K562 (cell line): Measurements from ENCODE around the gene PRICKLE2. TPM values are rescaled to one million over a fixed set of nuclear protein-coding genes. Genes with fewer than 3 reads are reported as not detected.

Source experiments
- ATAC-seq: fragments of 200-7000 bp; cut with Tn5 transposase; 3 replicates; pipeline ENCODE4 v1.9.1; 2020; ENCODE audit warnings: moderate library complexity
- BruUV-seq: library from RNA; stranded (reverse); fragments of 400-500 nt; replicated peaks from 2 replicates; lab custom pipeline; 2021; lab: Mats Ljungman, UMichigan
- CTCF ChIA-PET: fragments of 300-600 bp; formaldehyde crosslinking; extraction: SDS; loops from one replicate; lab custom pipeline; 2021; ENCODE audit warnings: low intra/inter-chr PET ratio; lab: Yijun Ruan, JAX
- POLR2A ChIA-PET: fragments of 300-600, 350-650 bp; sonication (Branson Sonifier 250); formaldehyde crosslinking; extraction: SDS; loops from one replicate; lab custom pipeline; 2021; ENCODE audit warnings: antibody characterized with exemption, inconsistent platforms; lab: Yijun Ruan, JAX
- DNase-seq, 4 experiments: peaks; one replicate each; pipeline versions ENCODE4 v3.0.0 to v3.0.0-alpha.2; 2011 to 2018; ENCODE audit warnings: low spot score in 3 of 4, mixed read lengths in 3 of 4; ENCODE audit errors: extremely low read depth in 1 of 4
- FAIRE-seq: peaks from 2 replicates; lab custom pipeline; 2011; peaks lifted over from hg19 to GRCh38; lab: Jason Lieb, UNC
- H2AFZ ChIP-seq: 2 replicates; pipeline ENCODE4 v1.6.0; 2011; ENCODE audit warnings: low read depth, low read length, control low read depth, inconsistent platforms
- H3K27ac ChIP-seq: fragments of 200-600 bp; 3 replicates; pipeline ENCODE4 v1.8.0; 2011; ENCODE audit warnings: low read depth, mild to moderate bottlenecking, control low read depth, inconsistent platforms, low read length, moderate library complexity, mixed read lengths; ENCODE audit errors: extremely low read depth
- H3K27me3 ChIP-seq, 2 experiments: fragments of 300-600 bp in 1 of 2; 2 replicates in 1 of 2; 3 replicates in 1 of 2; pipeline versions ENCODE4 v1.6.0 to v1.8.0; 2011; ENCODE audit warnings: inconsistent platforms in 2 of 2, low read length in 2 of 2, mild to moderate bottlenecking in 1 of 2, mixed read lengths in 1 of 2, moderate library complexity in 1 of 2; ENCODE audit not compliant: control insufficient read depth in 2 of 2, insufficient read depth in 2 of 2
- H3K36me3 ChIP-seq: fragments of 300-600 bp; 3 replicates; pipeline ENCODE4 v1.8.0; 2011; ENCODE audit warnings: mild to moderate bottlenecking, low read length, inconsistent platforms; ENCODE audit not compliant: control insufficient read depth, insufficient read depth
- H3K4me1 ChIP-seq, 2 experiments: fragments of 200-600 bp in 1 of 2; replicated peaks in 1 of 2; 2 replicates in 1 of 2; 3 replicates in 1 of 2; pipeline versions ENCODE4 v1.5.1 to v1.8.0; 2011; ENCODE audit warnings: inconsistent platforms in 2 of 2, low read length in 2 of 2, mild to moderate bottlenecking in 1 of 2, mixed read lengths in 1 of 2, moderate library complexity in 1 of 2; ENCODE audit not compliant: control insufficient read depth in 2 of 2, insufficient read depth in 2 of 2
- H3K4me2 ChIP-seq: 2 replicates; pipeline ENCODE4 v1.6.1; 2011; ENCODE audit warnings: low read length, control low read depth, inconsistent platforms, mixed read lengths; ENCODE audit not compliant: insufficient read depth
- H3K4me3 ChIP-seq: fragments of 200-600 bp; sonication (generic), shearing (Covaris generic); 2 replicates; pipeline ENCODE4 v1.5.1; 2016; ENCODE audit warnings: control low read depth, inconsistent platforms
- H3K79me2 ChIP-seq: fragments of 200-600 bp; 3 replicates; pipeline ENCODE4 v1.8.0; 2011; ENCODE audit warnings: low read length, inconsistent platforms; ENCODE audit not compliant: control insufficient read depth, insufficient read depth
- H3K9ac ChIP-seq, 2 experiments: 2 replicates each; pipeline versions ENCODE4 v1.6.0 to v1.6.1; 2011; ENCODE audit warnings: low read depth in 2 of 2, low read length in 2 of 2, control low read depth in 1 of 2, inconsistent platforms in 1 of 2, mild to moderate bottlenecking in 1 of 2, mixed read lengths in 1 of 2; ENCODE audit not compliant: insufficient read depth in 1 of 2
- H3K9me1 ChIP-seq: one replicate; pipeline ENCODE4 v1.6.0; 2011; ENCODE audit warnings: inconsistent platforms, mild to moderate bottlenecking, low read length, moderate library complexity; ENCODE audit not compliant: control insufficient read depth, insufficient read depth
- H3K9me3 ChIP-seq: replicated peaks from 2 replicates; pipeline ENCODE4 v1.5.1; 2011; ENCODE audit warnings: low read depth, low read length, inconsistent platforms; ENCODE audit not compliant: control insufficient read depth, insufficient read depth
- H4K20me1 ChIP-seq: replicated peaks from 2 replicates; pipeline ENCODE4 v1.6.1; 2011; ENCODE audit warnings: low read length, inconsistent platforms, mixed read lengths; ENCODE audit not compliant: control insufficient read depth, insufficient read depth
- ATF6 ChIP-seq: sonication (generic); formaldehyde crosslinking; IDR thresholded peaks from 2 replicates; pipeline ENCODE4 v1.4.0; 2020; ENCODE audit warnings: mild to moderate bottlenecking, missing genetic modification reagents
- CTBP1 ChIP-seq: fragments of 450-650 bp; IDR thresholded peaks from 2 replicates; pipeline ENCODE4 v1.6.1; 2016; ENCODE audit warnings: borderline replicate concordance
- MXD1 ChIP-seq: fragments of 250-450 bp; sonication (Bioruptor Pico); IDR thresholded peaks from 2 replicates; pipeline ENCODE4 v1.8.0; 2021; ENCODE audit warnings: borderline replicate concordance, mild to moderate bottlenecking, moderate library complexity; ENCODE audit not compliant: poor library complexity, severe bottlenecking
- NCOA1 ChIP-seq: fragments of 450-650 bp; IDR thresholded peaks from 2 replicates; pipeline ENCODE4 v1.6.1; 2016; ENCODE audit warnings: low read depth
- XRCC3 ChIP-seq: fragments of 450-650 bp; IDR thresholded peaks from 2 replicates; pipeline ENCODE4 v1.6.1; 2017; ENCODE audit warnings: mild to moderate bottlenecking, moderate library complexity
- ZNF444 ChIP-seq: fragments of 250-450 bp; sonication (Bioruptor Pico); IDR thresholded peaks from 2 replicates; pipeline ENCODE4 v1.4.0; 2020; ENCODE audit warnings: mild to moderate bottlenecking, moderate library complexity
- WGBS: fragments of 100-300 bp; shearing (Covaris generic); methylation state at CpG from one replicate; pipeline ENCODE4 v1.1.6; 2016; ENCODE audit warnings: low coverage, mixed read lengths; ENCODE audit not compliant: insufficient coverage; ENCODE audit errors: missing lambda C conversion rate; 5-methylcytosine and 5-hydroxymethylcytosine counted together
- in situ Hi-C: fragments of 300-500 bp; cut with MboI; formaldehyde crosslinking; loops from 4 replicates; pipeline ENCODE4 v1.15.0; 2018; ENCODE audit warnings: inconsistent platforms, mixed read lengths
- intact Hi-C: fragments of 100-400 bp; cut with micrococcal nuclease; formaldehyde crosslinking; loops from 2 replicates; pipeline ENCODE4 v1.14.2; 2022
- polyA plus RNA-seq, 8 experiments: library from polyadenylated mRNA; depleted of rRNA in 4 of 8; stranded (reverse) in 5 of 8; unstranded in 3 of 8; fragments of >200 nt; fragmentation: Nextera tagmentation in 2 of 8; fragmentation: Illumina TruSeq in 1 of 8; extraction: Ambion mirVana in 2 of 8; extraction: Trizol in 1 of 8; gene quantifications; 2 replicates each; pipeline versions ENCODE4 v1.2.1 to v1.2.3, GENCODE V29; 2011 to 2014; ENCODE audit warnings: inconsistent platforms in 1 of 8, missing spikeins in 1 of 8
- total RNA-seq, 7 experiments: library from RNA; depleted of rRNA in 6 of 7; stranded (reverse); fragments of >200 nt in 6 of 7; fragmentation: Illumina TruSeq in 2 of 7; extraction: Trizol in 2 of 7; gene quantifications; 2 replicates each; pipeline versions ENCODE4 v1.2.1 to v1.2.3, GENCODE V29; 2011 to 2021; ENCODE audit warnings: low replicate concordance in 1 of 7

PRICKLE2 gene
- total and polyA plus RNA-seq, 9 of the 15 experiments (the other 6 are each of a cell fraction or from before 2014, with no cell fraction given) = 0.07 to 0.09 TPM; not detected in 7

DNA sequence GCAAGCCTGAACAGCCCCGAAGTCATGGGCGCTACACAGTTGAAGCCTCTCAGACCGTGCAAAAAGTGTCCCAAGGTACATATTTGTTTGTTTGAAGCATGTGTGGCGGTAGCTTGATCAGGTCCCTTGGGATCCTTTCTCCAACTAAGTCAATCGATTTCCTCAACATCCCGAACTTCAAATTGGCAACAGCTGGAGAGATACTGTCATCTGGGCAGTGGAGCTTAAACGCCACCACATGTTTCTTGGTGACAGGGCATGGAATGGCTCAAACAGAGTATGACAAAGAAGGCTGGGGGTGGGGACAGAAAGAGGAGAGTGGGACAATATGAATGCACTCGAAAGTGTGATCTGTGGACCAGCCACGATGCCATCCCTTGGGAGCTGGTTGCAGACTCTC lies 117.0 kb downstream of the PRICKLE2 start:
- ATAC-seq (no peak), DNase-seq (no peak), FAIRE-seq (no peak)
- H3K27me3 ChIP-seq = peaks cover 0 to 11% of the 10 kb centered on the region in 2 experiments; a peak in 1 of 5 replicates
- H3K9me1 ChIP-seq = no peaks in the 10 kb centered on the region
- H4K20me1 ChIP-seq = no peaks in the 10 kb centered on the region
- H3K4me2 ChIP-seq = no peak overlapping the region
- no TSS peak for BruUV-seq
- CTCF ChIA-PET = no interaction called here
- WGBS = 1% methylated on average over 9 of the region's 9 CpGs
- in situ Hi-C loops = no loop called here
- H3K27ac ChIP-seq = no peak overlapping the region
- no peak overlapping the region for H3K9ac ChIP-seq
- H3K9me3 ChIP-seq = no peaks in the 10 kb centered on the region
- POLR2A ChIA-PET = no interaction called here
- no peaks in the 10 kb centered on the region for H3K4me1 ChIP-seq
- H2AFZ ChIP-seq = no peak overlapping the region
- H3K4me3 ChIP-seq = no peak overlapping the region
- H3K79me2 ChIP-seq = no peaks in the 10 kb centered on the region
- H3K36me3 ChIP-seq = no peaks in the 10 kb centered on the region
- TF ChIP-seq ZNF444 (CRISPR knock-in tag) (no peak), ATF6 (CRISPR knock-in tag) (no peak), NCOA1 (no peak), MXD1 (CRISPR knock-in tag) (no peak), CTBP1 (no peak), XRCC3 (no peak)
- intact Hi-C loops = no loop called here
